IMR-90 (cell line): Measurements from ENCODE around the gene TASP1.

ENCODE experiments used
- BHLHE40 ChIP-seq: fragments of 150-350 bp; IDR thresholded peaks from 2 replicates; pipeline ENCODE4 v1.6.1; 2016; ENCODE audit warnings: mild to moderate bottlenecking, low read depth, low read length
- FOS ChIP-seq: fragments of 150-350 bp; IDR thresholded peaks from 2 replicates; pipeline ENCODE4 v1.6.1; 2016; ENCODE audit warnings: low read depth, low read length
- MXI1 ChIP-seq: IDR thresholded peaks from 2 replicates; pipeline ENCODE4 v1.6.1; 2012; ENCODE audit warnings: low read depth, mild to moderate bottlenecking, low read length, moderate library complexity, borderline replicate concordance
- NFE2L2 ChIP-seq: fragments of 150-350 bp; IDR thresholded peaks from 2 replicates; pipeline ENCODE4 v1.6.1; 2016; ENCODE audit warnings: low read depth, mild to moderate bottlenecking, low read length
- POLR2A ChIP-seq: IDR thresholded peaks from 2 replicates; pipeline ENCODE4 v1.6.1; 2012; ENCODE audit warnings: mild to moderate bottlenecking, low read depth, low read length
- RCOR1 ChIP-seq: IDR thresholded peaks from 2 replicates; pipeline ENCODE4 v1.6.1; 2012; ENCODE audit warnings: mild to moderate bottlenecking, low read length, improper control_type of control experiment; ENCODE audit not compliant: insufficient replicate concordance
- TF ChIP-seq, protein P1 (sequence below): conservative IDR thresholded peaks from 2 replicates; pipeline ENCODE4 v1.5.1; 2012; ENCODE audit warnings: mild to moderate bottlenecking, low read depth, low read length, improper control_type of control experiment

GRCh38 chr20:13685623-13686022 is 46.9 kb upstream of the TASP1 start:
- TF ChIP-seq POLR2A, result no peak
- TF ChIP-seq FOS, result no peak
- TF ChIP-seq, protein P1, sequence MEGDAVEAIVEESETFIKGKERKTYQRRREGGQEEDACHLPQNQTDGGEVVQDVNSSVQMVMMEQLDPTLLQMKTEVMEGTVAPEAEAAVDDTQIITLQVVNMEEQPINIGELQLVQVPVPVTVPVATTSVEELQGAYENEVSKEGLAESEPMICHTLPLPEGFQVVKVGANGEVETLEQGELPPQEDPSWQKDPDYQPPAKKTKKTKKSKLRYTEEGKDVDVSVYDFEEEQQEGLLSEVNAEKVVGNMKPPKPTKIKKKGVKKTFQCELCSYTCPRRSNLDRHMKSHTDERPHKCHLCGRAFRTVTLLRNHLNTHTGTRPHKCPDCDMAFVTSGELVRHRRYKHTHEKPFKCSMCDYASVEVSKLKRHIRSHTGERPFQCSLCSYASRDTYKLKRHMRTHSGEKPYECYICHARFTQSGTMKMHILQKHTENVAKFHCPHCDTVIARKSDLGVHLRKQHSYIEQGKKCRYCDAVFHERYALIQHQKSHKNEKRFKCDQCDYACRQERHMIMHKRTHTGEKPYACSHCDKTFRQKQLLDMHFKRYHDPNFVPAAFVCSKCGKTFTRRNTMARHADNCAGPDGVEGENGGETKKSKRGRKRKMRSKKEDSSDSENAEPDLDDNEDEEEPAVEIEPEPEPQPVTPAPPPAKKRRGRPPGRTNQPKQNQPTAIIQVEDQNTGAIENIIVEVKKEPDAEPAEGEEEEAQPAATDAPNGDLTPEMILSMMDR, result no peak
- no peak for TF ChIP-seq BHLHE40
- no peak for TF ChIP-seq RCOR1
- TF ChIP-seq NFE2L2, result no peak
- TF ChIP-seq MXI1, result no peak
